ENCODE results near the gene GRM4. TPM values are rescaled to one million over a fixed set of nuclear protein-coding genes. Genes with fewer than 3 reads are reported as not detected.

Gene GRM4
- total RNA-seq, 1 experiment from 2014 or later: 0.96 TPM

DNA sequence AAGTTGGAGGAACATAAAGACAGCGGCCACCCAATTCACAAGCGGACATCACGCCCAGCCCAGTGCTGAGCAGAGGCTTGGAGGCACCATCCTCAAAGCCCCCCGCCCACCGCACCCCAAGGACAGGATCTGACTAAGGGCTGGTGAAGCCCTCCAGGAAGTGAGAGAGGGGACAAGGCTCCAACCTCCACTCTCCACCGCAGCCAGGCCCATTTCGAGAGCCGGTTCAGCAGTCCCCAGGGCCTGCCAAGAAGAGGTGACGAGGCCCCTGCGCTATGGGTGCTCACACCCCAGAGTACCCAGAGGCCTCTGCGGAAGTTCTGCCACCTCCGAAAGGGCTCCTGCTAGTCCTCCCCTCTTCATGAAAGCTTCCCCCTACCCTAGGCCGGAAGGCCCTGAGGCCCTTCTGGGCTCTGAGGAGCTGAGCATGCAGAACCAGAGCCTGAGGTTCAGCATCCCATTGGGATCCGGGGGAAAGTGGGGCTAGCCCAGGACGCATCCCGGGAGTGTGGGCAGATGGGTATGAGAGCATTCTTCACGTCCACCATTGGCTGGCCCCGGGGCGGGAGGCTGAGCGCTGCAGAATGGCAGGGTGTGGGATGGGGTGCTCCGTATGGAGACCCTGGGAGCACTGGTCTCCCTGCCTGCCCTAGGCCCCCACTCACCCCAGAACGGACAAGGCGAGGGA, 2.5 kb downstream of the GRM4 start:
- DNase-seq (ENCODE audit: low spot score): no peak

DNA sequence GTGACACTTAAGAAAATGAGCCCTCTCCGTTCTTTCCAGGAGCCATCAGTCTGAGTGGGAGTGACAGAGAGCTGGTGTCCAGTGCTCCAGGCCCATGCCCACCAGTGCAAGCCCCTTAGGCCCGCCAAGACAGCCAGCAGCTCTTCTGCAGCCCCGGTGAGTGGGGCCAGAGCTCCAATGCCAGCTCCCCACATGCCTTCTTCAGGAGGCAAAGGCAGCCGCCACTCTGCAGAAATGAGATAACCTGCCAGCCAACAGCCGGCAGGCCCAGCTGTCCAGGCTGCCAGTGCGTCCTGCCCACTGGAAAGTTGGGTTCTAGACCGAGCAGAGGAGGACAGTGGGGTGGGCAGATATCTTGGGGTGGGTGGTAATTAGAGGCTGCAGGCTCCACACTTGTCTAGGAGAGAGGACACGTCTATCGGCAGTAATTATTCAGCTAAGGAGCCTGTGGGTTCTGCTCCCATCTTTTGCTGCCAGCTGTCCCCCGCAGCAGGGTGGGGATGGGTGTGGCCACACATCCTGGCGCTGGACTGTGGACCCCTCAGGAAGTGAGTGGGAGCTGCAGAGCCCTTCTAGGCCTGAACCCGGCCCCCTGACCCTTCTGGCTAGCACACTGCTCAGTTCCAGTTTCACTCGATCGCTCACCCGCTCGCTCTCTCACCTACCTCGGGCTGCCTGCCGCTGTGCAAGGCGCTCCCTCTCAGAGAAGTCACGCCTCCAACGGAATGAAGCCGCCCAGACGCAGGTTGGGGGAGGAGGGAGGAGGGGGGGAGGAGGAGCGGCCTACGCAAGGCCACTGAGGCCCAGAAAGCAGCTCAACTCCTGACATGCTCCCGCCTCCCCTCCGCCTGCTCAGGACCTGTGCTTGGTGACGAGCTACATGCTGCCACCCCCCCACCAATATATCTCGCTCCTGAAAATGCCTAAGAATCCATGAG, 3.6 kb downstream of the GRM4 start:
- no peak for DNase-seq (ENCODE audit: low spot score)

DNA sequence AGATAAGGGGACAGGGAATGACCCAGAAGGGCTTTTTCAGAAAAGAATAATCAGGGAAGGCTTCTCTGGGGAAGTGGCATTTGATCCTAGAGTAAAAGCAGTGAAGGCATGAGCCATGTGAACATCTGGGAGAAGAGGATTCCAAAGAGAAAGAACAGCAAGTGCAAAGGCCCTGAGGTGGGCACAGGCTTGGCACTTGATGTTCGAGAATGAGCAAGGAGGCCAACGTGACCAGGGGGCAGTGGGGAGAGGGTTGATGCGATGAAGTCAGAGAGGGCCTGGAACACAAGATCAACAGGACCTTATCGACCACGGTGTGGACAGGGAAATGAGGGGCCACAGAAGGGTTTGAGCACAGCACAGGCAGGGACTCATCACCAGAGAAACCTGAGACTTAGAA, 5.8 kb downstream of the GRM4 start:
- no peak for DNase-seq (ENCODE audit: low spot score)

DNA sequence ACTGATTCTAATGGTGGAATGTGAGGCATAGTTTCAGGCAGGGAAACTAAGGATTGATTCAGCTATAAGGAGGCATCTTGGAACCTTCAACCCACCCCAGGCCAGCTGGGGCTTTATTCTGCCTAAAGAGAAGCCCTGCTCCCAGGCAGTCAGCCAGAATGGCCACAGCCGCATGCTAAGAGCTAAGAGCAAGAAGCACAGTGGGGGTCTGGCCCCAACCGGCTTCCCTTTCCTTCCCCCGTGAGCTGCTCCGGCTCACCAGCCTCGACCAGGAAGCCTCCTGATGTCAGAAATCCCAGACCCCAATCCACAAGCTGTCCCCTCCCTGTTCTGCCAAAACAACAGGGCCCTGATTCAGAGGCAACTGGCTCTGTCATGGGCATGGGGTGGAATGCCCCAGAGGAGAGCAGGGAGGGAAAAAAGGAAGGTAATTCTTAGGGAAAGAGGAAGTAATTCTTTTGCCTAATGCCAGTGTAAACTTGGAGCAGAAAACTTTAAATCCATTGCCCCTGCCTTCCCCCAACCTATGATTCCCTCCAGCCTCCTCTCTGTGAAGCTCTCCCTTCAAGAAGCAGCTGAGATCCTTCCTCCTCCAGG, 6.9 kb downstream of the GRM4 start:
- DNase-seq (ENCODE audit: low spot score): no peak

DNA sequence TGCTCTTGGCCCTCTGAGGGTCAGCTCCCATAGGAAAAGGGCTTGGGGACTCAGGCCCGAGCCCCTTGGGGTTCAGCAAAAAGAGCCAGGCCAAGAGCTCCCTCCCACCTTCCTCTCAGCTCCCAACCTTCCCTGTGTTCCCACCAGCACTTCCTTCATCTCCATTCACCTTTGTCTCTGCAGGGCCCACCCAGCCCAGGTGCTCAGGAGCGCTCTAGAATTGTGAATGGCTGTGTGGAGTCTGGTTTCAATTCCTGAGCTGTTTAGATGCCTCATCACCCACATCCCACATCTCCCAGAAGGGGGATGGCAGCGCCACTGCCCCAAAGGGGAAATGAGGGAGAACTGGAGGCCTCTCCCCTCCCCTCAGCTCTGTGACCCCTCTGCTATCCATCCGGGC, 7.7 kb downstream of the GRM4 start:
- no peak for DNase-seq (ENCODE audit: low spot score)

DNA sequence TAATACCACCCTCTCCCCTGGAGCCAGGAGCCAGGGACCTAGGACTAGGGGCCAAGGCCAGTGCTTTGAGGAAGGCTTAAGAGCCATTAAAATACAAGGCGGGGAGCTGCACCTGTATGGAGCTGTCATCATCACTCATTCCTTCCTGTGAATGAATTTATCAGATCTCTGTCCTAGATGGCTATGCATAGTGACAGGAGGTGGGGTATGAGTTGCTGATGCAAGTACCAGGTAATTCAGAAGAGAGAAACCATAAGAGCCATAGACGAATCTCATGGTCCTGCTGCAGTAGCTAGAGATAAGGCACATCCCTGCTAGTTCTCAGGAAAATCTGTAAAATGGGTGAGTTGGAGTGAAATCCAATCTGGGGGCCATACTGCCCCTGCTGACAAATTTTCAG, 10.3 kb downstream of the GRM4 start:
- no peak for DNase-seq (ENCODE audit: low spot score)

DNA sequence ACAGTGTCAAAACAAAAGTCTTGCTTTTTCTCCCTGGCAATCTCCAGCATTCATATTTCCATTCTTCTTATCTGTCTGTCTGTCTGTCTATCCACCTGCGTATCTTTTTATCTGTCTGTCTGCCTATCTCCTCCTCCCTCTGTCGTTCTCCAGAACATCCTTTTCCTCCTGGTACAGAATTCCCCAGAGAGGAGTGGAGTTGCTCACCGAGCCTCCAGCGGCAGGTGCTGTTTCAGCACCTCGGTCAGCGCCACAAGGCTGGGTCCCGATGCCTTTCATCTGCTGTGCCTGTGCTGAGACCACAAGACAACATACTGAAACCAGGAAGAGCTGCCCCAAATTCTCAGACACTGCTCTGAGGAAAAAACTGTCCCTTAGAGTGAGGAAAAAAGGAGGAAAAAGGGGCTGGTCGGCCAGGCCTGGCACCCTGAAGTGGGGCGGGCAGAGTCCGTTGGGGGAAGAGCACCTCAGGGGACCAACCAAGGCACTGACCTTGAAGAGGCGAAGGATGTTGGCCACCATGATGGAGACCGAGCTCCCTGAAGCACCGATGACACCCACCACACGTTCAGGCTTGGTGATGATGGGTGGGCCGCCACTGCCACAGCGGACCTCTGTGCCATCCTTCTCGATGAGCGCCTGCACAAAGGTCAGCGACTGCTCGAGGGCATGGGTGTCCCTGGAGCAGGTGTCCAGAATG, 13.3 kb downstream of the GRM4 start:
- peak; percentile 40 for DNase-seq (ENCODE audit: low spot score)

DNA sequence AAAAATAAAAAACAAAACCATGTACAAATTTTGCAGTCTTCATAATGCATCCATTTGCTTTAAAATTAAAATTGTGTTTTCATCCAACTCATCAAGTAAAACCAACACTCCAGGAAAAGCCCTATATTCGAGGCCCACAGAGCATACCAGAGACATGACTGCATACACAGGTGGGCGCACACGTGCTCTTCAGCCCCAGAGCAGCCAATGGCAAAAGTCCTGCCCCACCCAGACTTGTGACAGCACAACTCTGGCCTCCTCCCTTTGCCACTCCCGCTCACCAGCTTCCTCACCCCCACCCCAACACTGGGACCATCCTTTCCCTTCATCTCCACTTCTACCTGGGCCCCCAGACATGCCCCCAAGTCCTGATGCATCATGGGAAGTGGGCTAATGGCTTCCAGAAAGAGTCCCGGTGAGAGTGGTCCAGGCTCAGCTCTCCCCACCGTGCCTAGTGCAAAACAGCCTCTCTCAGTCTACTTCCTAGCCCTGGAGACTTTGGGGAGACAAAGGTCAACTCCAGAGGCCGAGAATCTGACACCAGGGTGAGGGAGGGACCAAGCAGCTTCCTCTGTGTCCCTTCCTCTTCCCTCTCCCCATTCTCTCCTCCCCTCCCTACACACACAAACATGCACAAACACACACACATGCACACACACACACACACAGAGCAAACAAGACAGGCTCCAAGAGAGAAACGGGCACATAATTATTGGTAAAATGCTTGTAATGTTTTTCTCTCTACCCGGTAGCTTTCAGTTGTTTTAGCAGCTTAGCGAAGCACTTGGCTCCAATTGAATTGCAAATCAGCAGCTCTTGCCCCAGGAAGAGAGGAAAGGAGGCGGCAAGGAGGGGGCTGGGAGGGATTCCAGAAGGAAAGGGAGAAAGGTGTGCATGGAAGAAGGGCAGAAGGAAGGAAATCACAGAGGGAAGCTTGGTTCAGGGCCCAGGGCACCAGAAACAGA, 14.3 kb downstream of the GRM4 start:
- DNase-seq (ENCODE audit: low spot score): no peak

DNA sequence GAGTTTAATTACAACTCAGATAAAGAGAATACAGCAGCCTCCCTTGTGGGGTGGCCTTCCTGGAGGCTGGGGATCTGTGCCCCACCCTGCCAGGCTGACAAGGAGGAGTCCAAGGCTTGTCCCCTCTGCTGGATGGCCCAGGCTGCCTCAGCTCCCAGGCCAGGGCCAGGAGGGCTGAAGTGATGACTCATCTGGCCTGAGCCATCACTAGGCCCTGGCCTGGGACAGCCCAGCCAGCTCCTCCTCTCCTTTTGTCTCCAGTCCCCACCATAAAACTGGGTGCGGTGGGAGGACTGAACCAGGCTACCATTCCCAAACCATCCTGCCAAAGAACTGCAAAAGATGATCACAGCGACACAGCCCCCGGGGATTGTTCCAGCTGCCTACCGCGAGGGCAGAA, 15.0 kb downstream of the GRM4 start:
- DNase-seq (ENCODE audit: low spot score): peak; percentile 13

DNA sequence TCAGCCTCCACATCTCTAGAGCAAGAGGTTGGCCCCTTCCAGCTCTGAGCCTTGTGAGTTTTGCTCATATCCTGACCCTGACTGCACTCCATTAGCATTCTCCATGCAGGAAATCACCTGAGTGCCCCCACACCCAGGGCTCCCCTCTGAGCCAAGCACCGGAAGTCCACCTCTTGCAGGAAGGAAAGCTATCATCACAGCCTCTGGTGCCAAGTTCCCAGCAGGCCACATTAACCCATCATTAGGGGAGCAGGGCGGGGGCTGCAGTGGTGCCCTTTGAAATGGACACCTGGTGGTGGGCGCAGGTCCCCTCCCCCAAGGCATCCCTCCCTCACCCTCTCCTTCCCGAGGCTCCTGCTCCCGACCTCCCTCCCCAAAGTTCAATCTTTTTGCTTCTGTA, 16.1 kb downstream of the GRM4 start:
- no peak for DNase-seq (ENCODE audit: low spot score)

DNA sequence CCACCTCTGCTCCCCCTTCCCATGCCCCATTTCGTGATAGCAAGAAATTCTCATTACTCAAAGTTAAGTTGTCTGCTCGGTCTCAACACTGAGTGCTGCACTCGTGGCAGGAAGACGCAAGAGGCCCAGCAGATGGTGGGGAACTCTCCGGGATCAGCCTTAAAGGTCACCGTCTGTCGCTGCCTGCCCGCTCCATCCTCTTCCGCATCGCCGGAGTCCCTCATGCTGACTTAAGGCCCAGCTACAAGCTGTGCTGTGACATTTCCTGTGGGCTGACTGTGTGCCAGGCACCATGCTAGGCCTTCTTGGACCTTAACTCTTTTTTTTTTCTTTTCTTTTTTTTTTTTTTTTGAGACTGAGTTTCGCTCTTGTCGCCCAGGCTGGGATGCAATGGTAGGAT, 17.8 kb downstream of the GRM4 start:
- DNase-seq (ENCODE audit: low spot score): no peak

DNA sequence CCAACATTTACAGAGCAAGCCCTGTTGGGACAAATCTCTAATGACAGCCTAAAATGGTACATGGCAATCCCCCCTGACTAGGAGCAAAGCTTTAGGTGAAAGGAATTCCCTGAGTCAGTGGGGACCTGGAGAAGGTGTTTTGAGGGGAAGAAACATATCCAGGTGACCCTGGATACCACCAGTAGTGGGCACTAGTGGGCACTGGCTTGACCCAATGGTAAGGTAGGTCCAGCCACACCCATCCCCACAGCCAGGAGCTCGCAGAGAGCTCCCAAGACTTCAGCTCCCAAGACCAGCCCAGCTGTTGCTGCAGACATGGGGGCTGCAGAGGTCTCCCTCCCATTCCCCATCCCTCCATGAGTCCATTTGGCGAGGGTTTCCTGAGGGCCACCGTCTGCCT, 19.5 kb downstream of the GRM4 start:
- no peak for DNase-seq (ENCODE audit: low spot score)

DNA sequence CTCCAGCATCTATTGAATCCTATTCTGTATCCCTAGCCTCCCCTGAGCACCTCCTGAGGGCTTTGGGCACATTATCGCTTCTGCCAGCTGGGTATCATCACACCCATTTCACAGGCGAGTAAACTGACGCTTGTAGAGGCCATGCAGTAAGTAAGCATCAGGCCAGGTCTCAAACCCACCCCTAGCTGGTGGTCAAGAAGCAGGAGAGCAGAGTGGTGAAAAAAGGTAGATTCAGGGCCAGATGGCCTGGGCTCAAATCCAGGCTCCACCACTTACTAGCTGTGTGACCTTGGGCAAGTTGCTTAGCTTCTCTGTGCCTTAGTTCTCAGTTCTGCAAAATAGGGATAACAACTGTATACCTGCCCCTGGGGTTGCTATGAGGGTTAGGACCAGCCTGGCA, 19.9 kb downstream of the GRM4 start:
- no peak for DNase-seq (ENCODE audit: low spot score)

DNA sequence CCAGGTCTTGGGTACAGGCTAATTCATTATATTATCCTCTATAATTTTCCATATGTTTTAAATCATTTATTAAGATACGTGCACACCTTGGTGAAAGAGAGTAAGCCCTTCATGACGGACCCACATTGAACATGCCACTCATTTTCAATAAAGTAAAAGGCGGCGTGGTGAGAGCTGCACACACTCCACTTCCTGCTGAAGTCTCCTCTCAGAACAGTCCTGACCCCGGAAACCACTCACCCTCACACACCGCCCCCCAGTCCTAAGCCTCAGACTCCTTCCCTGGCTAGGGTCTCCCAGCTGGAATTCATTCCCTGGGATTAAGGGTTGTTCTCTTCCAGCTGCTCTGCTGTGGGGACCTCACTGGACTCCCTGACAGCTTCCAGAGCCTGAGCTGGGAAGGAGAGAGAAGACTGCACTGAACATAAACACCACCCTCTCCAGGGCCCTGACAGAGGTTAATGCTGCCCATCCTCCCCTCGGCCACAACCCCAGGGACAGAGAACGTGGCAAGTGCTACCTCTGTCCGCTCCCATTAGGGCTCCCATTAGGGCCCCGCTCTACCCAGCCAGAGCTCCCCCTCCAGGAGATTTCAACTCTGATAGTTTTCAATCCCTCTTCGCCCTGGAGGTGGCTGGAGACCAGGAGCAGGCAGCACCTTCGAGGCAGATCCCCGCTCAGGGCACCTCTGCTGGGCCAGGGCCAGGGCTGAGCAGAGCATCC, 24.8 kb downstream of the GRM4 start:
- no peak for DNase-seq (ENCODE audit: low spot score)

DNA sequence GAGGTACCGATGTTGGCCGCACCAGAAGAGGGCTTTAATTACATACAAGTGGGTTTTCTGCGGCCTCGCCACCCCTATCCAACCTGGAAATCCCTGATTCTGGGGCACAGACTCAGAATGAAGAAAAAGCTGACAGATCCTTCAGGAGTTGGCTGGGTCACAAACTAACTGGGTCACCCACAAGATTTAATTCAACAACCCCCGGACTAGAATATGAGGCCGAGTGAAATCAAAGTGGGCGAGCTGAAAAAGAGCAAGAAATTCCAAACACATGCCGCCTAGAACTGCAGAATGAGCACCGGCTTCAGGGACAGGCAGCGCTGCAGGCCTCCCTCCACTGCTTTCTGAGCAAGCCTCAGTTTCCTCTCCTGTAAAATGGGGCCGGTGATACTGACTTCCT, 30.0 kb downstream of the GRM4 start:
- DNase-seq (ENCODE audit: low spot score): no peak

DNA sequence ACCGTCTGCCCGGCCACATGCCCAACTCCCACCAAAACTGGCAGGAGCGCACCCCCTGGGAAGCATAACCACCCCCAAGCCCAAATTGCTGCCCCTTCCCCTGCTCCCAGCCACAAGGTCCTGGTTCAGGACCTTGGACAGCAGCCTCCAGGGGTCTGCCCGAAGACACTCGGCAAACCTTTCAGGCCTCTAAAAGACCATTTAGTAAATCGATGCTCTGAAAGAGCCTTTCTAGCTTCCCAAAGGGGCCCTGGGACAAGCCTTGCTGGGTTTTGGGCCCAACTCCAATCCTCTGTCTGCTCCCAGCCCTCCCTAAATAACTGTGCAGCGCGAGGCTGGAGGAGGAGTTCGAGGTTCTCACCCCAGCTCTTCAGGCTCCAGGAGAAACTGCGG, 30.5 kb downstream of the GRM4 start:
- no peak for DNase-seq (ENCODE audit: low spot score)

DNA sequence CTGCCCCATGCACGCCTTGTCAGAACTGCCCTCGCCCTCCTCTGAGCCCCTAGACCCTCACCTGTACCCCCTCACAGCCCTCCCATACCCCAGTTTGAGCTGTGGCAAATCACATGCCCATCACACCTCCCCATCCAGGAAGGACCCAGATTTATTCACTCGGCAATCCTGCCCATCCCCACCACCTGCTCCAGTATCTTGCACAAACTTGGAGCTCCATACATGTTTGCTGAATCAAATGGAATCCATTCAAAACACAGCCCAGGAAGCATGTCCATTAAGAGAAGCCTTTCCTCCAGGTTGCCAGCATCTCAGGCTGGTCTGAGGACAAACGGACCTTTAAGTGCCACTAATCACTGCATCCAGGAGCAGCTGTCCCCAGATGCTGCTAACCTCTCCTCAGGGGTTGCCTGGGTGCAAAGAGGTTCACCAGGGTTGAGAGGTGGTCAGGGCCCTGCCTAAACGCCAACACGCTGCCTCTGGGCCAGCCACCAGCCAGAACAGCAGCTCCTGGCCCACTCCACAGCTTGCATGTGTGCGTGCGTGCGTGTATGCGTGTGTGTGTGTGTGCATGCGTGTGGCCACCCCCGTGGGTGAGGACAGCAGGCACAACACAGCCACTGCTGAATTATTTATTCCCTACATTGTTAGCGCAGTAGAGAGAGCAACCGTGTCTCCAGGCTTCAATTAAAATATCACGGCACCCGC, 31.0 kb downstream of the GRM4 start:
- no peak for DNase-seq (ENCODE audit: low spot score)

DNA sequence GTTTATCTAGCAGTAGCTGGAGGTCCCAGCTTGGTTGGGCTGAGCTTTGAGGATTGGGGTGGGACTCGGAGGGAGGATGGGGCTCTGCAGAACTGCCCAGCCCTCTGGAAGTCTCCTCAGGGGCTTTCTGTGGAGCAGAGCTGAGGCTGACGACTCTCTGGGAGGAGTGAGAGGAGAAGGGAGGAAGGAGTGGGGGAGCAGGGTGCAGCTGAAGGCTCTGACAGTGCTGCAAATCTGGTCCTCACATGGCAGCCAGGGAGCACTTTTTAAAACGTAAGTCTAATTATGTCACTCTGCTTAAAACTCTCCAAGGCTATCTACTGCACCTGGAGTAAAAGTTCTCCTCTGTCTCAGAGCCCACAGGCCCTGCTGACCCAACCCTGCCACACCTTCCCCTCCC, 32.4 kb downstream of the GRM4 start:
- no peak for DNase-seq (ENCODE audit: low spot score)

DNA sequence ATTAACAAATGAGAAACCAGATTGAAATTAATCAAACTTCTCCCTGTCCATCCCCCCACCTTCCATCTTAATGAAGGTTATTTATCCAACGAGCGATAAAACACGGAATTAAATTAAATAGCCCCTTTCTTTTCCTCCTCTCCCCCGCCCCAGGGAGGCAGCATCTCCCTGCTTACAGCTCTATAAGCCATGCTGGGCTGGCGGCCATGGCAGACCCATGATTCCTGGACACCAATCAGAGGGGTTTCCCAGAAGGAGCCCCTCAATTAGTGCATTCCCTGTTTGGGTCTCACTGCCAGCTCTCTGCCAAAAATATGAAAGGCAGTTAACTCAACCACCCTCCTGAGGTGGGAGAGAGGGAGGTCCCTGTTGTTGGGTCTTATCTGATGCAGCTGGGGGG, 33.8 kb downstream of the GRM4 start:
- DNase-seq (ENCODE audit: low spot score): no peak

DNA sequence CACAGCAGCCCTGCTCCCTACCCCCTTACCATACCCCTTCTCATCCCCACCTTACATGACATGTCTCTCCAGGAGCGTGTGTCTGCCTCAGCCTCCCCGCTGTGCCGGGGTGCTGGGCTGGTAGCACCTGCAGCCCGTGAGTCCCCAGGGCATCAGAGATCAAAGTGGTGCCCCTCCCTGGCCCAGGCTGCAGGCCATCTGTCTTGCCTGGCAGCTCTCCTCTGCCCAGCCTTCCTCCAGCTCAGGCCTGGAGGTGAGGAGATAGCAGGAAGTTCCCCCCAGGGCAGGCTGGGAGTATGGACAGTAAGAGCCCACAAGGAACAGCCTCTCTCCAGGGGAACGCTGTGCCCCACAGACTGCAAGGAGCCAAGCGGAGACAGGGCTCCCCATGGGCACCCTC, 35.3 kb downstream of the GRM4 start:
- DNase-seq (ENCODE audit: low spot score): no peak

Data from A172 (cell line).